ENCODE results near the gene TRAM2. TPM values are rescaled to one million over a fixed set of nuclear protein-coding genes. Genes with fewer than 3 reads are reported as not detected.

Gene TRAM2
- total RNA-seq, 6 experiments from 2014 or later = 191 to 235 (median 215) TPM

GRCh38 chr6:52522151-52522626 is 54.7 kb downstream of the TRAM2 start:
- peak; percentile 19; the same call in 1 of the 2 replicates for TF ChIP-seq CTCF (IDR thresholded peaks at IDR 0.05)
- peak; percentile 66 for DNase-seq
- Mint-ChIP-seq H3K4me1 (ENCODE audit: low read depth) (peaks cover 99% of the 10 kb centered on the region), H3K4me3 (peak overlapping the region; percentile 69), H3K27me3 (ENCODE audit: insufficient read depth) (peaks cover 6% of the 10 kb centered on the region), H3K9me3 (no peaks in the 10 kb centered on the region), H3K36me3 (ENCODE audit: low read depth) (peaks cover 58% of the 10 kb centered on the region), H3K27ac (peak overlapping the region; percentile 92)

- DNase-seq = no peak
- Mint-ChIP-seq H3K27me3 (ENCODE audit: insufficient read depth) (peaks cover 9% of the 10 kb centered on the region), H3K9me3 (no peaks in the 10 kb centered on the region), H3K27ac (peak overlapping the region; percentile 96), H3K36me3 (ENCODE audit: low read depth) (peaks cover 65% of the 10 kb centered on the region), H3K4me3 (peak overlapping the region; percentile 77), H3K4me1 (ENCODE audit: low read depth) (peaks cover 99% of the 10 kb centered on the region)
- TF ChIP-seq CTCF (IDR thresholded peaks at IDR 0.05) = no peak
These were observed 57.2 kb downstream of the TRAM2 start for GRCh38 chr6:52519618-52520017.

- peaks cover 13% of the 10 kb centered on the region for H3K27me3 Mint-ChIP-seq (ENCODE audit: insufficient read depth)
- peak overlapping the region; percentile 96 for H3K27ac Mint-ChIP-seq
- H3K36me3 Mint-ChIP-seq (ENCODE audit: low read depth) = peaks cover 68% of the 10 kb centered on the region
- no peak for TF ChIP-seq CTCF (IDR thresholded peaks at IDR 0.05)
- H3K9me3 Mint-ChIP-seq = no peaks in the 10 kb centered on the region
- H3K4me1 Mint-ChIP-seq (ENCODE audit: low read depth) = peaks cover 99% of the 10 kb centered on the region
- peak overlapping the region; percentile 77 for H3K4me3 Mint-ChIP-seq
- DNase-seq = no peak
These were observed 58.4 kb downstream of the TRAM2 start for GRCh38 chr6:52518279-52518945.

- DNase-seq = peak; percentile 95
- peak overlapping the region; percentile 96 for H3K27ac Mint-ChIP-seq
- H3K36me3 Mint-ChIP-seq (ENCODE audit: low read depth) = peaks cover 73% of the 10 kb centered on the region
- H3K4me1 Mint-ChIP-seq (ENCODE audit: low read depth) = peaks cover 99% of the 10 kb centered on the region
- H3K9me3 Mint-ChIP-seq = no peaks in the 10 kb centered on the region
- peaks cover 13% of the 10 kb centered on the region for H3K27me3 Mint-ChIP-seq (ENCODE audit: insufficient read depth)
- H3K4me3 Mint-ChIP-seq = peak overlapping the region; percentile 77
- peak; percentile 15; the same call in 1 of the 2 replicates for TF ChIP-seq CTCF (IDR thresholded peaks at IDR 0.05)
These were observed 59.2 kb downstream of the TRAM2 start for GRCh38 chr6:52517502-52518278.

GRCh38 chr6:52516943-52517342 is 59.9 kb downstream of the TRAM2 start:
- no peaks in the 10 kb centered on the region for H3K9me3 Mint-ChIP-seq
- TF ChIP-seq CTCF (IDR thresholded peaks at IDR 0.05) = no peak
- DNase-seq = no peak
- no peak overlapping the region for H3K4me3 Mint-ChIP-seq
- peak overlapping the region; percentile 96 for H3K27ac Mint-ChIP-seq
- peaks cover 78% of the 10 kb centered on the region for H3K36me3 Mint-ChIP-seq (ENCODE audit: low read depth)
- peaks cover 99% of the 10 kb centered on the region for H3K4me1 Mint-ChIP-seq (ENCODE audit: low read depth)
- H3K27me3 Mint-ChIP-seq (ENCODE audit: insufficient read depth) = peaks cover 12% of the 10 kb centered on the region

Data from HFFc6 (cell line).